Measurements from ENCODE around the gene TRIM66. TPM values are rescaled to one million over a fixed set of nuclear protein-coding genes. Genes with fewer than 3 reads are reported as not detected.

TRIM66 gene
- total and polyA plus RNA-seq, 9 of the 15 experiments (the other 6 are each of a cell fraction or from before 2014, with no cell fraction given), result 1.1 to 7.3 (median 4.9) TPM

DNA sequence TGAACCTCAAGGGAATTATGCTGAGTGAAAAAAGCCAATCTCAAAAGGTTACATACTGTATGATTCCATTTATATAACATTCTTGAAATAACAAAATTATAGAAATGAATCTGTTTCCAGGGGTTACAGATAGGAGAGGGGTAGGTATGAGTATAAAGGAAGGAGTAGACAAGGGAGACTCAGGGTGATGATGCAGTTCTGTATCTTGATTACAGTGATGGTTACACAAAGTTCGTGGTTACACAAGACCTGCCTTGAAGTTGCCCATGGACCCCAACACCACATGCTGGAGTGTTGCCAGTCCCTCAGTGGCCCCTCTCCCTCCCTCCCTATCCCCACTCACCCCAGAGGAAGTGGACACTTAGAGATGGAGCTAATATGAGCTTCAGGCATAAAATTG lies 108.7 kb downstream of the TRIM66 start (continued):
- TF ChIP-seq, protein P1, sequence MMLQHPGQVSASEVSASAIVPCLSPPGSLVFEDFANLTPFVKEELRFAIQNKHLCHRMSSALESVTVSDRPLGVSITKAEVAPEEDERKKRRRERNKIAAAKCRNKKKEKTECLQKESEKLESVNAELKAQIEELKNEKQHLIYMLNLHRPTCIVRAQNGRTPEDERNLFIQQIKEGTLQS (IDR thresholded peaks at IDR 0.05), result no peak
- TF ChIP-seq, protein P1 (CRISPR knock-in tag; conservative IDR thresholded peaks at IDR 0.05), result no peak

DNA sequence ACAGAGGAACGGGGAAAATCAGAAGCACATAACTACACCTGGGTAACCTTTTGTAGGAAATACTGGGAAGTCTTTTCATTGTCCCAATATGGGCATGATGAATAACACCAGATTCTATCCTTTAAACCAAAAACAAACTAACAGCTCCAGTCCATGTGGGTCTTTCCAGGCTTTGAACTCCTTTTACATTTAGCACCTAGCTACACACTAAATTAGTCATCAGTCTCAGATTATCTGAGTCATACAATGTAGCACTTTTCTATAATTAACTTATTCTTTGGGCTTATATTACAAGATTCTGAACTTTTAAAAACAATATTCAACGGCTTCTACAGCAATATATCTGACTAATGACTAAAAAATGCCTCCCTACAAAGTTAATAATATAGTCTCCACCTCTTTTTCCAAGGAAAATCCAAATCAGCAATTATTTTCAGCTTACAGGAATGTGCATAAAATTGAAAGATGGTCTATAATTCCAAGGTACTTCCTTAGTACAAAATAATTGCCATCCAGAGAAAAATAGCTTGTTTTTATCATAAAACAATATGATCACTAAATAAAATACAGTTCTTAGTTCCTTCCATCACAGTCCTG lies 114.8 kb downstream of the TRIM66 start:
- CTCF ChIA-PET (ENCODE audit: low intra/inter-chr PET ratio), result interaction anchor here (1.9 kb wide), 1 partner anchor 342 kb away, joined by 10 read pairs; no protein-coding TSS in a partner anchor
- H3K4me3 ChIP-seq, result no peak overlapping the region
- no peak overlapping the region for H3K4me2 ChIP-seq (ENCODE audit: insufficient read depth, low read length)
- H3K79me2 ChIP-seq (ENCODE audit: control insufficient read depth, insufficient read depth, low read length), result no peaks in the 10 kb centered on the region
- H3K9me1 ChIP-seq (ENCODE audit: control insufficient read depth, insufficient read depth, low read length), result no peaks in the 10 kb centered on the region
- H3K9ac ChIP-seq (ENCODE audit: insufficient read depth in 1 of 2, low read depth in 2 of 2, low read length in 2 of 2), result no peak overlapping the region
- in situ Hi-C loops (cut with MboI), result loop anchor here (10.0 kb wide), 1 partner anchor 343 kb away; no protein-coding TSS in a partner anchor
- 0 out of 2 replicates have a peak, but pooled peaks cover 3% of the 10 kb centered on the region for H4K20me1 ChIP-seq (replicated peaks; ENCODE audit: control insufficient read depth, insufficient read depth, low read length)
- no peaks in the 10 kb centered on the region; a peak in 1 of 5 replicates for H3K27me3 ChIP-seq (ENCODE audit: control insufficient read depth in 2 of 2, insufficient read depth in 2 of 2, low read length in 2 of 2)
- no peak overlapping the region for H3K27ac ChIP-seq (ENCODE audit: extremely low read depth, low read depth, low read length)
- intact Hi-C loops (cut with micrococcal nuclease), result loop anchor here (10.0 kb wide), 1 partner anchor 373 kb away; no protein-coding TSS in a partner anchor
- DNase-seq (ENCODE audit: extremely low read depth in 1 of 4, low spot score in 3 of 4) (no peak), FAIRE-seq (no peak), ATAC-seq (no peak)
- no TSS peak for BruUV-seq (replicated peaks)
- H3K9me3 ChIP-seq (replicated peaks; ENCODE audit: control insufficient read depth, insufficient read depth, low read depth, low read length), result no peaks in the 10 kb centered on the region
- no peak overlapping the region for H2AFZ ChIP-seq (ENCODE audit: low read depth, low read length)
- POLR2A ChIA-PET, result interaction anchor here (0.5 to 1.4 kb wide), 2 partner anchors 23 to 171 kb away, joined by 3 read pairs; no protein-coding TSS in a partner anchor
- 0% methylated on average over 2 of the region's 2 CpGs for WGBS (ENCODE audit: insufficient coverage, low coverage, missing lambda C conversion rate)
- TF ChIP-seq FOXK1 (CRISPR knock-in tag; IDR thresholded peaks at IDR 0.05; ENCODE audit: borderline replicate concordance) (no peak), U2AF1 (optimal IDR thresholded peaks at IDR 0.05; ENCODE audit: low read depth, low read length) (no peak), ZNF778 (CRISPR knock-in tag; IDR thresholded peaks at IDR 0.05) (no peak), DDX20 (tag; IDR thresholded peaks at IDR 0.05; ENCODE audit: low read depth) (no peak), SOX6 (IDR thresholded peaks at IDR 0.05) (no peak), NR2C2 (CRISPR knock-in tag; IDR thresholded peaks at IDR 0.05) (no peak), NR2C2 (tag; IDR thresholded peaks at IDR 0.05) (no peak), HDGF (IDR thresholded peaks at IDR 0.05) (no peak), GTF2E2 (tag; IDR thresholded peaks at IDR 0.05) (no peak), CBX2 (IDR thresholded peaks at IDR 0.05; ENCODE audit: insufficient read depth, low read length, poor library complexity, severe bottlenecking) (no peak), PHF20 (IDR thresholded peaks at IDR 0.05; ENCODE audit: partially characterized antibody) (no peak), RFX5 (IDR thresholded peaks at IDR 0.05; ENCODE audit: low read depth, low read length) (no peak)
- TF ChIP-seq, protein P2, sequence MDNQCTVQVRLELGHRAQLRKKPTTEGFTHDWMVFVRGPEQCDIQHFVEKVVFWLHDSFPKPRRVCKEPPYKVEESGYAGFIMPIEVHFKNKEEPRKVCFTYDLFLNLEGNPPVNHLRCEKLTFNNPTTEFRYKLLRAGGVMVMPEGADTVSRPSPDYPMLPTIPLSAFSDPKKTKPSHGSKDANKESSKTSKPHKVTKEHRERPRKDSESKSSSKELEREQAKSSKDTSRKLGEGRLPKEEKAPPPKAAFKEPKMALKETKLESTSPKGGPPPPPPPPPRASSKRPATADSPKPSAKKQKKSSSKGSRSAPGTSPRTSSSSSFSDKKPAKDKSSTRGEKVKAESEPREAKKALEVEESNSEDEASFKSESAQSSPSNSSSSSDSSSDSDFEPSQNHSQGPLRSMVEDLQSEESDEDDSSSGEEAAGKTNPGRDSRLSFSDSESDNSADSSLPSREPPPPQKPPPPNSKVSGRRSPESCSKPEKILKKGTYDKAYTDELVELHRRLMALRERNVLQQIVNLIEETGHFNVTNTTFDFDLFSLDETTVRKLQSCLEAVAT (IDR thresholded peaks at IDR 0.05), result no peak
- no peaks in the 10 kb centered on the region for H3K4me1 ChIP-seq (replicated peaks in 1 of 2; ENCODE audit: control insufficient read depth in 2 of 2, insufficient read depth in 2 of 2, low read length in 2 of 2)
- no peaks in the 10 kb centered on the region for H3K36me3 ChIP-seq (ENCODE audit: control insufficient read depth, insufficient read depth, low read length)

Data from K562 (cell line).